ENCODE measurements around the gene PTPRO.

Gene PTPRO

DNA sequence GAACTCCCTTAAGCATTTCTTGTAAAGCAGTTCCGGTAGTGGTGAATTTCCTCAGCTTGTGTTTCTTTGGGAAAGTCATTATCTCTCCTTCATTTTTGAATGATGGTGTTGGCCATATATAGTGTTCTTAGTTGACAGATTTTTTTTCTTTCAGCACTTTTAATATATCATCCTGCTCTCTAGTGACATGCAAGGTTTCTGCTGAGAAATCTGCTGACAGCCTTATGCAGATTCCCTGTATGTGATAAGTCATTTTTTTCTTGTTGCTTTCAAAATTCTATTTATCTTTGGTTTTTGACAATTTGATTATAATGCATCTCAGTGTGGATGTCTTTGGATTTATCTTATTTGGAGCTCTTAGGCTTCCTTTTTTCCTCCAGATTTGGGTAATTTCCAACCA, 135.7 kb downstream of the PTPRO start:
- DNase-seq, result no peak

DNA sequence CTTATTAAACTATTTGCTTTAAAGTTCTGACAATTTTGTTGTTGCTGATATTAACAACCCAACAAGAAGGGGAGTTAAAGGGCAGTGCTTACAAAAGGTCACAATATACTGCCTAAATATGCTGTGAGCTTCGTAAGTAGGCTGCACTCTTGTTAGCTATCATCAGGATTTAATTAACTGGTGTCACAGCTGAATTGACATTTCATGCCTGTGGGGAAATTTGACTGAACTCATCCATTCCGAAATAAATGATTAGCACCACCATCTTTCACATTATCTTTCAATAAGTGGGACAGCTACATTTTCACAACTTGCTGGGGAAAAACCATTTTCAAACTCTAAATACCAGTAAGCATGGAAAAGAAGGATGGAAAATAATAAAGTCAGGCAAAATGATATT, 146.6 kb downstream of the PTPRO start:
- no peak for DNase-seq

- no peak for DNase-seq
Measured at GRCh38 chr12:15469356-15469755, 147.0 kb downstream of the PTPRO start.

GRCh38 chr12:15472036-15472435, 149.7 kb downstream of the PTPRO start:
- DNase-seq, result no peak

DNA sequence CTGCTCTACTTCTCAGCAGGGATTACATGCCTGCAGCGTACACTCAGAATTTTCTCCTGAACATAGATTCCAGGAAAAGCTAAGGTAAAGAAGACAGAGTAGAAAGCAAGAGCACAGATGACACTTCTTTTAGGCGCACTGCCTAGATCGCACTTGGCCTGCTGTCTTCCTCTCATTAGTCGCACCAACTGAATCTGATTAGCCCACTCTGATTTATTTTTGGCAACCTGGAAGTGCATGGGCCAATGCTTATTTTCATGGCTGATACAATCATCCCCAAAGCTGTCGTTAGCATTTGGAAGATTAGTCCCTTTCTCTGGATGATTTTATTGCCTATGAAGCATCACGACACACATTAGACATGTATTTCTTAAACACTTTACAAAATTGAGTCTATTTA, 152.5 kb downstream of the PTPRO start:
- no peak for DNase-seq

DNA sequence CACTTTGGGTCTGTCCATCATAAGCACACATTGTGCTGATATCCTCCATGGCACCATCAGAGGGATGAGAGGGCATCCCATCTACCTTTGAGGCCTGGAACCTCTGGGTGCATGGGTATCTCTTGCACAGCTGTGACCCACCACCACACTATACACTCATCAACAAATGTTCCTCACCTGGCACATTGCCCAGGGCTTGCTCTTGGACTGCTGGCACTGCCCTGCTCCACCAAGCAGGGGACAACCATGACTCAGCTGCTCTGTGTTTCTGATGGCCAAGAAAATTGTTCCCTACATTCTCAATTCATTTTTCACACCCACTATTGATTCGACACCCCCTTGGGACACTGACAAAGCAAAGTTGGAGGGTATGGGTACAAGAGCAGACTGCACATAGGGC, 155.5 kb downstream of the PTPRO start:
- DNase-seq, result no peak

GRCh38 chr12:15481846-15482245, 159.5 kb downstream of the PTPRO start:
- DNase-seq, result no peak

- no peak for DNase-seq
Measured at GRCh38 chr12:15485466-15485865, 163.2 kb downstream of the PTPRO start.

GRCh38 chr12:15486859-15487258, 164.6 kb downstream of the PTPRO start:
- DNase-seq, result no peak

DNA sequence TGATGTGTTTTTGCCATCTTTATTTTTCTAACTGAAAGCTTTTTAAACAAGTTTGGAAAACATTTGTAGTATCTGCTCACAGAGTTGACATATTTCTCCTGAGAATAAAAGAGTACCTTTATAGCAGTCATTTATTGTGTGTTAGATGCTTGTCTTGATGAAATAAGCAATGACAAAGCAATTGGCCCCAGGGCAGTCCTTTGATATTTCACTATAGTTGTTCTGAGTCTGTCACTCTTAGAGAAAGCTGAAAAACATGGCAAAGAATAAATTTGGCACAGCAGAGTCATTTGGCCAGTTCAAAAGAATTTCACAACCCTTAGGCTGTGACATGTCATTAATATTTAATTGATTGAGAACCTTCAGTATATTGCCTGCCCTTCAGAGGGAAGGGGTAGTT, 166.2 kb downstream of the PTPRO start:
- DNase-seq, result no peak

DNA sequence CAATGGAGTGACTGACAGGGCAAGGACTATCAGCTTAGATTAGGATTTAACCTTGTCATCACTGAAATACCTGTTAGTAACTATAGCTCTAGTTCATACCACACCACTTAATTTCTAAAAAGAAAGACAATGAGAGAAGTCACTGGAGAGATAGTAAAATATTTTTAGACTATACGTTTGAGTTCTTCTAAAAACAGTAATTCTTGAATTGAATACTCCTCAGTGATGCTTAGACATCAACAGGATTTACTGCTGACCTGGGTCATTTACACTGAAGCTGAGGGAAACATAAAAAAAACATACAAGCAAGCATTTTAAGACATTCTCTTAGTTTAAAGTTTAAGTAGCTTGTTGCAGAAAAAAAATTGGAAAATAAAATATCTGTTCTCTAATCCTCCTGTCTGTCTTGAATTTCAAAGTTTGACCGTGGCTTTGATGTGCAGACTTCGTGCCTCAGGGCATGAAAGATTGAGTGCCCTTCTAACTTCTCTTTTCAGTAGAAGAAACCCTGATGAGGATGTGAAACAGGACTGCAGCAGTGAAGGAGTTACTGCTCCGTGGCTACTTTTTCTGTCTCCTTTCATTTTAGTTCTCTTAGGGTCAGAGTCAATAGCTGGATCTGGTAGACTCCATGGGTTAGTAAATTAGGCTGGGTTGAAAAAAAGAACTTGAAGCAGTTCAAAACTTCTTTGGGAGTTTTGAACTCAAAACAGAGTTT, 172.2 kb downstream of the PTPRO start:
- DNase-seq, result no peak

GRCh38 chr12:15495746-15496145, 173.4 kb downstream of the PTPRO start:
- no peak for DNase-seq

GRCh38 chr12:15496738-15497137, 174.4 kb downstream of the PTPRO start:
- DNase-seq, result no peak

DNA sequence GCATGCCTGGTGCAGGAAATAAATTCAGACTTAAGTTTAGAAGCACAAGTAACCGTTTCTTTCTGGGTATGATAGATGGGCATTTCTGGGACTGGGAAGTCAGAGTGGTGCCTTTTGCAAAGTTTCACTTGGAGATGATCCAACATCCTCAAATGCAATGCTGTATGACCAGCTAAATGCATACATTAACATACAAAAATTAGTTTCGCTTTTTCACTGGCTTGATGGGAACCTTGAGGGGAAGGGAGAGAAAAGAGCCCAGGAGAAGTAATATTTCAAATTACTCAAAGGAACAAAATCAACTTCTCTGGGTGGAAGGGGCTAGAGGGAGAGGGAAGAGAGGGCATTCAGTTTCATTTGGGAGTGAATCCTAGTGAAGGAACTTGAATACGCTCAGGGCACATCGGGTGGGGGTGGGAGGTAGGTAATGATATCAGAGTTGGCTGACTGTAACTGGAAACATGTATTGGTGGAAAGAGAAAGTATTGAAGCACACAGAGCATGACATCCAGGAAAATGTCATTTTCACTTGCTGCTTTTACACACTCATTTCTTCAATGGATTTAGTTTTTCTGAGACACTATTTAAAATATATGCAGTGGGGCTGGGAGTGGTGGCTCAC, 175.5 kb downstream of the PTPRO start:
- DNase-seq, result no peak

GRCh38 chr12:15502211-15502610, 179.9 kb downstream of the PTPRO start:
- DNase-seq, result no peak

GRCh38 chr12:15505616-15506015, 183.3 kb downstream of the PTPRO start:
- no peak for DNase-seq

DNA sequence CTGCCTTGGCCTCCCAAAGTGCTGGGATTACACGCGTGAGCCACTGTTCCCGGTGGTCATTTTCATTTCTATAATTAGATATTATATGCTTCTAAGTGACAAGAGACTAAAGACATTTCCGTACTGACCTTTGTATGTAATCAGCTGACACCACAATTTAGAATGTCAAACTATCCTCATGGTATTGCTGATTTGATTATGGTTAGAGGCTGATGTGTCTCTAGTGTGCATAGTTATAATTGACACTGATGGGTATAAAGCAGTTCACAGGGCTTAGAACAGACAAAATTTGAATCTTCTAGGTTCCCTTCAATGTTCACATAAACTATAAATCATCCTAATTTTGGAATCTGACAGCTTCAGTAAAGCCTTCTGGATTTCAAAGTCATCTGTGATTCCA, 192.7 kb downstream of the PTPRO start:
- DNase-seq, result no peak

GRCh38 chr12:15520083-15520482, 197.8 kb downstream of the PTPRO start:
- DNase-seq, result no peak

GRCh38 chr12:15520844-15521243, 198.5 kb downstream of the PTPRO start:
- DNase-seq, result no peak

DNA sequence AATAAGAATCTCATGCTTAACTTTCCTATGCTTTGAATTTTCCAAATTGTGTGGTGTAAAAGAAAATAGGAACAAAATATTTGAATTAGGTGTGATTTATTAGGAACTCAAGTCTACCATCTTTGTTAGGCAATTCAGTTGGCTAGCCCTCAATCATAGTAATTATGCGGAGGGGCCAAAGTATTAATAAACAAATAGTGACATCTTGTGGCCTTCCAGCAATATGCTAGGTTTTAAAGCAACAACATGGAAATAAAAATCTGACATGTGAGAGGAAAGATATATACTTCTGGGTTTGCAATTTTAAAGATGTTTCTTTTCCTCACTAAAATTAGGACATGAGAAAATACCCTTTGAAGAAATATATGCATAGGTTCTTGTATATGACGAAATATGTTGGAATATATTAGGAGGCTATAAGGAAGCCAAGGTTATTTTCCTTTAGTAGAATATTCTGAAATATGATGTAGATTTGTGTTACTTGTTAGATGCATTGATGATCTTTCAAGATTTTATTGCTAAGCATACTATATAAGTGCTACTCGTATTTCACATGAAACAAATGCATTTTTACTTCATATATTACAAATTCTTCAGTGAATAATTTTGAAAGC, 200.4 kb downstream of the PTPRO start:
- peak; percentile 42 to 64 for DNase-seq

- no peak for DNase-seq
Measured at GRCh38 chr12:15525441-15525840, 203.1 kb downstream of the PTPRO start.

GRCh38 chr12:15526033-15526432, 203.7 kb downstream of the PTPRO start:
- DNase-seq, result no peak

- no peak for DNase-seq
Measured at GRCh38 chr12:15527201-15528080, 205.1 kb downstream of the PTPRO start.

Measured in NCI-H1930 (cell line).